KG1 (cell line): ENCODE data around the gene OCIAD2.
"Not testable (repeated sequence)": the region's sequence is repeated elsewhere in the genome, so short reads cannot be mapped to it uniquely, and the experiment has no call there.

Source experiments
- DNase-seq: peaks from one replicate; lab custom pipeline; 2025; lab: John Stamatoyannopoulos, UW

OCIAD2 gene

GRCh38 chr4:48906206-48907173, at the start of gene OCIAD2:
Gene OCIAD2, minus strand, starts transcription at chr4:48906774. Its CDS starts 2,225 bp downstream, at chr4:48904549.
- DNase-seq = peak; percentile 31

- DNase-seq = no peak
Measured at GRCh38 chr4:48954314-48954713, 47.7 kb upstream of the OCIAD2 start.

GRCh38 chr4:48949518-48950219, 43.1 kb upstream of the OCIAD2 start:
- no peak for DNase-seq

GRCh38 chr4:48949086-48949485, 42.5 kb upstream of the OCIAD2 start:
- DNase-seq = no peak

- DNase-seq = no peak
Measured at GRCh38 chr4:48947731-48948130, 41.2 kb upstream of the OCIAD2 start.

GRCh38 chr4:48945981-48946380, 39.4 kb upstream of the OCIAD2 start:
- DNase-seq = no peak

- no peak for DNase-seq
Measured at GRCh38 chr4:48944756-48945241, 38.2 kb upstream of the OCIAD2 start.

- no peak for DNase-seq
Measured at GRCh38 chr4:48944252-48944651, 37.7 kb upstream of the OCIAD2 start.

- DNase-seq = no peak
Measured at GRCh38 chr4:48943387-48943786, 36.8 kb upstream of the OCIAD2 start.

- no peak for DNase-seq
Measured at GRCh38 chr4:48939785-48940184, 33.2 kb upstream of the OCIAD2 start.

- DNase-seq = no peak
Measured at GRCh38 chr4:48938831-48939230, 32.3 kb upstream of the OCIAD2 start.

- DNase-seq = no peak
Measured at GRCh38 chr4:48937033-48937432, 30.5 kb upstream of the OCIAD2 start.

GRCh38 chr4:48931459-48931858, 24.9 kb upstream of the OCIAD2 start:
- DNase-seq = no peak

- DNase-seq = no peak
Measured at GRCh38 chr4:48930654-48931053, 24.1 kb upstream of the OCIAD2 start.

GRCh38 chr4:48924416-48924815, 17.8 kb upstream of the OCIAD2 start:
- no peak for DNase-seq

GRCh38 chr4:48923065-48923464, 16.5 kb upstream of the OCIAD2 start:
- DNase-seq = not testable (repeated sequence)

- no peak for DNase-seq
Measured at GRCh38 chr4:48914311-48914710, 7.7 kb upstream of the OCIAD2 start.

- no peak for DNase-seq
Measured at GRCh38 chr4:48913346-48913745, 6.8 kb upstream of the OCIAD2 start.

GRCh38 chr4:48912349-48912748, 5.8 kb upstream of the OCIAD2 start:
- no peak for DNase-seq

- DNase-seq = no peak
Measured at GRCh38 chr4:48910511-48910910, 3.9 kb upstream of the OCIAD2 start.

GRCh38 chr4:48909697-48910096, 3.1 kb upstream of the OCIAD2 start:
- no peak for DNase-seq

GRCh38 chr4:48908687-48909086, 2.1 kb upstream of the OCIAD2 start:
- no peak for DNase-seq
